ENCODE data around the gene CXXC1.
"Not testable (repeated sequence)": the region's sequence is repeated elsewhere in the genome, so short reads cannot be mapped to it uniquely, and the experiment has no call there.

- not testable (repeated sequence) for TF ChIP-seq CTCF, EZH2, EZH2phosphoT487 (IDR thresholded peaks at IDR 0.05)
Measured at GRCh38 chr18:50288348-50289107, 1.0 kb upstream of the CXXC1 start.
